A549 (cell line): ENCODE data around the gene NAT8. TPM values are rescaled to one million over a fixed set of nuclear protein-coding genes. Genes with fewer than 3 reads are reported as not detected.
A peak's percentile ranks its signal among the peaks of the same experiment; 100 is the strongest.
"Not testable (repeated sequence)": the region's sequence is repeated elsewhere in the genome, so short reads cannot be mapped to it uniquely, and the experiment has no call there.

Experiments
- ATAC-seq, 2 experiments: fragments of 200-7000 bp in 1 of 2; fragments of >200 bp in 1 of 2; cut with Nextera tagmentation in 1 of 2; cut with Tn5 transposase in 1 of 2; 3 replicates each; pipeline versions ENCODE4 v1.8.0 to v1.9.1; 2018 to 2020; ENCODE audit warnings: mild to moderate bottlenecking in 1 of 2, moderate library complexity in 1 of 2
- CTCF ChIA-PET: fragments of 300-600 bp; sonication (Branson Sonifier 250); formaldehyde crosslinking; extraction: SDS; loops from one replicate; lab custom pipeline; 2021; ENCODE audit warnings: antibody characterized with exemption, inconsistent platforms; lab: Yijun Ruan, JAX
- POLR2A ChIA-PET: fragments of 350-600 bp; formaldehyde crosslinking; extraction: SDS; loops from one replicate; lab custom pipeline; 2021; ENCODE audit warnings: antibody characterized with exemption, inconsistent platforms; lab: Yijun Ruan, JAX
- DNase-seq, 2 experiments: peaks; one replicate each; pipeline versions ENCODE4 v3.0.0 to v3.0.0-alpha.2; 2011 to 2016; ENCODE audit warnings: low read depth in 1 of 2, low spot score in 1 of 2
- FAIRE-seq: peaks from 2 replicates; lab custom pipeline; 2011; peaks lifted over from hg19 to GRCh38; lab: Jason Lieb, UNC
- H3K27ac ChIP-seq, 2 experiments: fragments of >200 bp; sonication (Bioruptor Twin); formaldehyde crosslinking; 3 replicates each; pipeline ENCODE4 v1.5.1; 2016 to 2017
- H3K4me1 ChIP-seq: fragments of >200 bp; sonication (Bioruptor Twin); formaldehyde crosslinking; 3 replicates; pipeline ENCODE4 v1.6.1; 2016
- H3K4me2 ChIP-seq: fragments of >200 bp; sonication (Bioruptor Twin); formaldehyde crosslinking; 3 replicates; pipeline ENCODE4 v1.6.1; 2016
- H3K4me3 ChIP-seq: fragments of >200 bp; sonication (Bioruptor Twin); formaldehyde crosslinking; 3 replicates; pipeline ENCODE4 v1.5.1; 2016
- H3K9me3 ChIP-seq: fragments of >200 bp; sonication (Bioruptor Twin); formaldehyde crosslinking; 3 replicates; pipeline ENCODE4 v1.6.1; 2016
- BHLHE40 ChIP-seq: IDR thresholded peaks from 2 replicates; pipeline ENCODE4 v1.6.1; 2012; ENCODE audit warnings: low read depth, low read length, inconsistent platforms
- CTCF ChIP-seq: fragments of >200 bp; sonication (Bioruptor Twin); formaldehyde crosslinking; IDR thresholded peaks from 3 replicates; pipeline ENCODE4 v1.5.1; 2016
- ELK1 ChIP-seq: fragments of 150-350 bp; IDR thresholded peaks from 2 replicates; pipeline ENCODE4 v1.6.1; 2014; ENCODE audit warnings: low read depth, mild to moderate bottlenecking, low read length
- FOSL2 ChIP-seq, 2 experiments: fragments of 450-650 bp in 1 of 2; fragments of >200 bp in 1 of 2; sonication (Bioruptor Twin) in 1 of 2; formaldehyde crosslinking; IDR thresholded peaks; 2 replicates each; pipeline versions ENCODE4 v1.5.0 to v1.6.1; 2016 to 2020; ENCODE audit warnings: mild to moderate bottlenecking in 1 of 2, moderate library complexity in 1 of 2
- HOXA7 ChIP-seq: fragments of 250-450 bp; sonication (Bioruptor Pico); IDR thresholded peaks from 2 replicates; pipeline ENCODE4 v1.5.0; 2020; ENCODE audit warnings: mild to moderate bottlenecking, moderate library complexity
- HOXB13 ChIP-seq: fragments of 250-450 bp; sonication (Bioruptor Pico); IDR thresholded peaks from 2 replicates; pipeline ENCODE4 v1.5.0; 2020; ENCODE audit warnings: low read depth, mild to moderate bottlenecking, moderate library complexity
- JUN ChIP-seq, 2 experiments: fragments of >200 bp; sonication (Bioruptor Twin); formaldehyde crosslinking; IDR thresholded peaks; 2 replicates in 1 of 2; 3 replicates in 1 of 2; pipeline ENCODE4 v1.6.1; 2016 to 2017
- KDM5A ChIP-seq: fragments of 200-600 bp; sonication (generic); IDR thresholded peaks from 2 replicates; pipeline ENCODE4 v1.6.1; 2016; ENCODE audit warnings: antibody characterized with exemption, mild to moderate bottlenecking
- MYC ChIP-seq: IDR thresholded peaks from 2 replicates; pipeline ENCODE4 v1.6.1; 2012; ENCODE audit warnings: mild to moderate bottlenecking, inconsistent platforms, low read length, improper control_type of control experiment, borderline replicate concordance
- RAD21 ChIP-seq, 2 experiments: fragments of >200 bp in 1 of 2; sonication (Bioruptor Twin) in 1 of 2; formaldehyde crosslinking in 1 of 2; IDR thresholded peaks in 1 of 2; conservative IDR thresholded peaks in 1 of 2; 2 replicates in 1 of 2; 3 replicates in 1 of 2; pipeline ENCODE4 v1.6.1; 2012 to 2018; ENCODE audit warnings: inconsistent platforms in 1 of 2
- ZSCAN20 ChIP-seq: fragments of 250-450 bp; sonication (Bioruptor Pico); IDR thresholded peaks from 2 replicates; pipeline ENCODE4 v1.8.0; 2022; ENCODE audit warnings: mild to moderate bottlenecking, moderate library complexity
- WGBS: methylation state at CpG from one replicate; pipeline ENCODE4 v1.1.6; 2017; ENCODE audit errors: missing lambda C conversion rate; 5-methylcytosine and 5-hydroxymethylcytosine counted together
- polyA plus RNA-seq, 4 experiments: library from polyadenylated mRNA; depleted of rRNA in 3 of 4; stranded (reverse); fragments of >200 nt; fragmentation: RNase III in 1 of 4; extraction: RNeasy Plus Mini Kit Qiagen cat#74134 plus additional on column Dnase treatment in 1 of 4; gene quantifications; 2 replicates in 3 of 4; 3 replicates in 1 of 4; pipeline ENCODE4 v1.2.3, GENCODE V29; 2011 to 2017
- TF ChIP-seq, protein P1 (sequence below): fragments of >200 bp; sonication (Bioruptor Twin); formaldehyde crosslinking; IDR thresholded peaks from 3 replicates; pipeline ENCODE4 v1.6.1; 2016

The NAT8 gene
- polyA plus RNA-seq, 2 of the 4 experiments (the other 2 are of a cell fraction) = not detected

GRCh38 chr2:73690372-73691088 lies 48.3 kb upstream of the NAT8 start:
- H3K4me3 ChIP-seq, H3K27ac ChIP-seq, H3K9me3 ChIP-seq: not testable (repeated sequence)
- CTCF ChIA-PET = interaction anchor here (1.1 to 1.9 kb wide), 3 partner anchors 11 to 12 kb away, joined by 3 to 6 read pairs (median 5); no protein-coding TSS in a partner anchor
- TF ChIP-seq RAD21 (conservative IDR thresholded peaks at IDR 0.05 in 1 of 2, IDR thresholded peaks at IDR 0.05 in 1 of 2) (peak in 1 of 2 experiments; percentile 31; a peak in 1 of 5 replicates), CTCF (peak; percentile 47; the same call in 2 of the 3 replicates)
- TF ChIP-seq, all 56 proteins: peak for 2; not testable (repeated sequence) for 54
- POLR2A ChIA-PET, H3K4me2 ChIP-seq, H3K4me1 ChIP-seq: not testable (repeated sequence)
- FAIRE-seq (peak; percentile 89), ATAC-seq (peak; percentile 91 to 98), DNase-seq (peak; percentile 28 to 50)
- WGBS = 3% methylated on average over 4 of the region's 4 CpGs

DNA sequence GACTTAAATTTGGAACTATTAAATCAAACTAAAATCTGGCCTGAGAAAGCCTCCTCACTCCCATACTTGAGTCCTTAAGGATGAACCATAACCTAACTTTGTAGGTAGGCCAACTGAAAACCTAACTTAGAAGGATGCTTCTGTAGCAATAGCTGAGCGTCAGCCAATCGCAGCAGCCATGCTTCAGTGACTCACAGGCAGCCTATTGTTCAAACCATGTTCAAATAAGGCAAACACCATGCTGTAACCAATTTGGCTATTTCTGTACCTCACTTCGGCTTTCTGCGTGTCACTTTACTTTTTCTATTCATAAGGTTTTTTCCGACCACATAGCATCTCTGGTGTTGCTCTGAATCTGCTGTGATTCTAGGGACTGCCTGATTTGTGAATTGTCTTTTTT lies 46.3 kb upstream of the NAT8 start:
- H3K4me1 ChIP-seq, H3K4me2 ChIP-seq, CTCF ChIA-PET, FAIRE-seq, ATAC-seq, POLR2A ChIA-PET, H3K27ac ChIP-seq, H3K9me3 ChIP-seq, H3K4me3 ChIP-seq: not testable (repeated sequence)
- 71% methylated on average over 5 of the region's 5 CpGs for WGBS
- peak in 1 of 2 experiments; percentile 15 for DNase-seq

DNA sequence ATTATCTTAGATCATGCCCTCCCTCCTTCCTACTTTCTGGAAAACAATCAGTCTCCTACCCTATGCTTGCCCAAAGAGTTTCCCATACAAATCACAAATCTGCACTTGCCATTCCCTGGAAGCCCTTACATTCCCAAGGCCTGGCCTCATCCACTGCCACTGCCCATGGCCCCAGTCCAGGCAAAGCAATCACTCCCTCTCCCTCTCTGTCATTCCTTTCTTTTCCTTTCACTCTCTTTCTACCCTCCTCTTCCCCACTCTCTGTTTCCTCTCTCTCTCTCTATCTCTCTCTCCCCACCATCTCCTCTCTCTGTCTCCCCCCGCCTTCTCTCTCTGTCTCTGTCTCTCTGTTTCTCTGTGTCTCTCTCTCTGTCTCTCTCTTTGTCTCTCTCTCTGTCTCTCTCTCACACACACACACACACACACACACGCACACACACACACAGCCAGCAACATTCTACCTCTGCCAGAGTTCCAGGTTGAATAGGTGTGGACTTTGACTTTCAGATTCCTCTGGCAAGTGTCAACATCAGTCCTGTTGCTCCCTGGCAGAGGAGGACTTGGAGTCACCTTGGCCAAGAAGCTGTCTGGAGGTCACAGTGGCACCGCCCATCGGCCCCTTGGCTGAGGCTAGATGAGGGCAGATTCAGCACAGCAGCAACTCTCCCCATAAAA lies 43.7 kb upstream of the NAT8 start:
- FAIRE-seq (no peak), ATAC-seq (no peak), DNase-seq (peak in 1 of 2 experiments; percentile 14)
- ChIA-PET POLR2A (no interaction called here), CTCF (interaction anchor here (1.5 kb wide), 1 partner anchor 11 kb away, joined by 5 read pairs; no protein-coding TSS in a partner anchor)
- Histone ChIP-seq H3K4me3 (no peak overlapping the region), H3K4me1 (0 out of 3 replicates have a peak, but pooled peaks cover 2% of the 10 kb centered on the region), H3K9me3 (no peaks in the 10 kb centered on the region), H3K4me2 (no peak overlapping the region), H3K27ac (no peak overlapping the region)
- TF ChIP-seq ZSCAN20 (CRISPR knock-in tag) = no peak
- no peak for TF ChIP-seq HOXB13
- TF ChIP-seq HOXA7 (CRISPR knock-in tag) = no peak
- no peak for TF ChIP-seq MYC
- TF ChIP-seq JUN (IDR thresholded peaks at IDR 0.05) = no peak
- TF ChIP-seq, protein P1, sequence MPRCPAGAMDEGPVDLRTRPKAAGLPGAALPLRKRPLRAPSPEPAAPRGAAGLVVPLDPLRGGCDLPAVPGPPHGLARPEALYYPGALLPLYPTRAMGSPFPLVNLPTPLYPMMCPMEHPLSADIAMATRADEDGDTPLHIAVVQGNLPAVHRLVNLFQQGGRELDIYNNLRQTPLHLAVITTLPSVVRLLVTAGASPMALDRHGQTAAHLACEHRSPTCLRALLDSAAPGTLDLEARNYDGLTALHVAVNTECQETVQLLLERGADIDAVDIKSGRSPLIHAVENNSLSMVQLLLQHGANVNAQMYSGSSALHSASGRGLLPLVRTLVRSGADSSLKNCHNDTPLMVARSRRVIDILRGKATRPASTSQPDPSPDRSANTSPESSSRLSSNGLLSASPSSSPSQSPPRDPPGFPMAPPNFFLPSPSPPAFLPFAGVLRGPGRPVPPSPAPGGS = no peak
- no peak for TF ChIP-seq BHLHE40
- no peak for TF ChIP-seq RAD21 (conservative IDR thresholded peaks at IDR 0.05 in 1 of 2, IDR thresholded peaks at IDR 0.05 in 1 of 2)
- TF ChIP-seq FOSL2 (IDR thresholded peaks at IDR 0.05) = no peak
- TF ChIP-seq FOSL2 (CRISPR knock-in tag; IDR thresholded peaks at IDR 0.05) = no peak
- no peak for TF ChIP-seq KDM5A
- TF ChIP-seq ELK1 = no peak
- WGBS = 72% methylated on average over 4 of the region's 4 CpGs

DNA sequence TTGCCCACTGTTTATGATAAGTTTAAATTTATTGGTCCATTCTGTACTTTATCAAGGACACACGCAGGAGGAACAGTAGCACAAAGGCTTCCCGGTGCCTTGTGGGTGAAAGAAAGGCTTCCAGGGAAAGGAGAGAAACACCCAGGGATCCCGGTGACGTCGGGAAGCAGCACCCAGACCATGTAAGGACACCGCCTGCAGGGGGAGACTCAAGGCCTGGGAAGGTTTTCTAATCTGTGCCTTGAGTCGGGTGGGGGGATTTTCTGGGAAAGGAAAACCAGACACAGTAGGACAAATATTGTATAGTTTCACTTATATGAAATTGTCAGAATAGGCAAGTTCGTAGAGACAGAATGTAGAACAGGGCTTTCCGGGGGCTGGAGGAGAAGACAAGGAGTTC lies 42.7 kb upstream of the NAT8 start:
- FAIRE-seq (peak; percentile 49), ATAC-seq (peak; percentile 71 to 87; a peak in 5 of 6 replicates)
- H3K4me2 ChIP-seq, H3K4me3 ChIP-seq, CTCF ChIA-PET, POLR2A ChIA-PET, H3K27ac ChIP-seq, H3K4me1 ChIP-seq, DNase-seq, H3K9me3 ChIP-seq: not testable (repeated sequence)
- 32% methylated on average over 9 of the region's 9 CpGs for WGBS

- H3K4me3 ChIP-seq, DNase-seq, H3K4me2 ChIP-seq, POLR2A ChIA-PET, H3K4me1 ChIP-seq, H3K9me3 ChIP-seq, FAIRE-seq, H3K27ac ChIP-seq, ATAC-seq: not testable (repeated sequence)
- CTCF ChIA-PET = interaction anchor here (0.6 kb wide), 1 partner anchor 422 kb away, joined by 3 read pairs; no protein-coding TSS in a partner anchor
- WGBS = 29% methylated on average over 1 of the region's 1 CpG
Observed at GRCh38 chr2:73684325-73684724, 42.1 kb upstream of the NAT8 start.
